Esophagus squamous epithelium (tissue), 4 donors: ENCODE measurements around the gene SEC16B.

ENCODE experiments used
- POLR2A ChIP-seq, 4 donors: fragments of 450-650 bp; IDR thresholded peaks; one replicate each; pipeline ENCODE4 v1.6.1; 2017; ENCODE audit warnings: antibody characterized with exemption in 4 of 4, mild to moderate bottlenecking in 4 of 4, moderate library complexity in 3 of 4
- TF ChIP-seq, protein P1 (sequence below), 6 experiments: fragments of 450-650 bp in 4 of 6; fragments of 200-600 bp in 2 of 6; sonication (generic) in 2 of 6; IDR thresholded peaks; one replicate each; pipeline ENCODE4 v1.5.1; 2016 to 2019; ENCODE audit warnings: antibody characterized with exemption in 6 of 6, mild to moderate bottlenecking in 4 of 6, moderate library complexity in 4 of 6

DNA sequence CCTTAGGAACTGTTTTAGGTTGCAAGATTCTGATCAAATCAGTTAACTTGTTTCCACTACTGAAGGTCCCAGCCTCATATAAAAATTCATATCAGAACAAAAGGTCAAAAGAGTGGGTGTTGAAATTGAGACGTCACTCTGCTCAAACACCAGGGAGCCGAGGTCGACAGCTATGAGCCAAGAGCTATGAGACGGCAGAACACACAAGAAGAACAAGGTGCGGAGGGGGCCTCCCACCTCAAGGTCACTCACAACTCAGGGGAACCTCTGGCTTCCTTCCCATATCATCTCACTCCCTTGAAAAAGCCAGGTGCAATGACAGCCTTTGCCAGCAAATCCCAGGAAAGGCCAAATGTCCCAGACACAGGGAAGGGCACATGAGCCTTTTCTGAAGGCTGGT is 749 bp downstream of the SEC16B start:
- TF ChIP-seq, protein P1, sequence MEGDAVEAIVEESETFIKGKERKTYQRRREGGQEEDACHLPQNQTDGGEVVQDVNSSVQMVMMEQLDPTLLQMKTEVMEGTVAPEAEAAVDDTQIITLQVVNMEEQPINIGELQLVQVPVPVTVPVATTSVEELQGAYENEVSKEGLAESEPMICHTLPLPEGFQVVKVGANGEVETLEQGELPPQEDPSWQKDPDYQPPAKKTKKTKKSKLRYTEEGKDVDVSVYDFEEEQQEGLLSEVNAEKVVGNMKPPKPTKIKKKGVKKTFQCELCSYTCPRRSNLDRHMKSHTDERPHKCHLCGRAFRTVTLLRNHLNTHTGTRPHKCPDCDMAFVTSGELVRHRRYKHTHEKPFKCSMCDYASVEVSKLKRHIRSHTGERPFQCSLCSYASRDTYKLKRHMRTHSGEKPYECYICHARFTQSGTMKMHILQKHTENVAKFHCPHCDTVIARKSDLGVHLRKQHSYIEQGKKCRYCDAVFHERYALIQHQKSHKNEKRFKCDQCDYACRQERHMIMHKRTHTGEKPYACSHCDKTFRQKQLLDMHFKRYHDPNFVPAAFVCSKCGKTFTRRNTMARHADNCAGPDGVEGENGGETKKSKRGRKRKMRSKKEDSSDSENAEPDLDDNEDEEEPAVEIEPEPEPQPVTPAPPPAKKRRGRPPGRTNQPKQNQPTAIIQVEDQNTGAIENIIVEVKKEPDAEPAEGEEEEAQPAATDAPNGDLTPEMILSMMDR (IDR thresholded peaks at IDR 0.05), result no peak
- TF ChIP-seq POLR2A (IDR thresholded peaks at IDR 0.05), result no peak
